Endothelial cell of umbilical vein (primary cell): ENCODE measurements around the gene SPEF2. TPM values are rescaled to one million over a fixed set of nuclear protein-coding genes. Genes with fewer than 3 reads are reported as not detected.

Experiments
- BruUV-seq: library from RNA; stranded (reverse); fragments of 400-500 nt; replicated peaks from 2 replicates; lab custom pipeline; 2021; lab: Mats Ljungman, UMichigan
- CTCF ChIA-PET: fragments of 300-600, 350-600 bp; sonication (Branson Sonifier 250); formaldehyde crosslinking; loops from one replicate; lab custom pipeline; 2021; ENCODE audit warnings: antibody characterized with exemption, inconsistent platforms; lab: Charles Lee
- POLR2A ChIA-PET: fragments of 300-600, 350-600 bp; sonication (Branson Sonifier 250); formaldehyde crosslinking; loops from one replicate; lab custom pipeline; 2021; ENCODE audit warnings: antibody characterized with exemption, inconsistent platforms; lab: Charles Lee
- DNase-seq: peaks from one replicate; pipeline ENCODE4 v3.0.0-alpha.2; 2011; ENCODE audit warnings: low read depth, low spot score
- FAIRE-seq: peaks from 2 replicates; lab custom pipeline; 2011; peaks lifted over from hg19 to GRCh38; lab: Jason Lieb, UNC
- H2AFZ ChIP-seq: 2 replicates; pipeline ENCODE4 v1.6.0; 2012; ENCODE audit warnings: low read depth, low read length, control low read depth, inconsistent platforms
- H3K27ac ChIP-seq: 2 replicates; pipeline ENCODE4 v1.5.1; 2011; ENCODE audit warnings: low read depth, mild to moderate bottlenecking, control low read depth, low read length, moderate library complexity; ENCODE audit not compliant: insufficient read depth
- H3K27me3 ChIP-seq, 2 experiments: 2 replicates each; pipeline versions ENCODE4 v1.6.0 to v1.6.1; 2011; ENCODE audit warnings: low read length in 2 of 2, mixed read lengths in 1 of 2; ENCODE audit not compliant: control insufficient read depth in 2 of 2, insufficient read depth in 2 of 2
- H3K36me3 ChIP-seq, 2 experiments: 2 replicates in 1 of 2; 3 replicates in 1 of 2; pipeline ENCODE4 v1.5.1; 2011; ENCODE audit warnings: low read length in 2 of 2, mild to moderate bottlenecking in 1 of 2, moderate library complexity in 1 of 2; ENCODE audit not compliant: control insufficient read depth in 2 of 2, insufficient read depth in 2 of 2; ENCODE audit errors: extremely low read depth in 1 of 2
- H3K4me1 ChIP-seq: 3 replicates; pipeline ENCODE4 v1.5.1; 2011; ENCODE audit warnings: mild to moderate bottlenecking, low read length; ENCODE audit not compliant: control insufficient read depth, insufficient read depth; ENCODE audit errors: extremely low read depth
- H3K4me2 ChIP-seq: 2 replicates; pipeline ENCODE4 v1.6.1; 2011; ENCODE audit warnings: low read length, control low read depth, mixed read lengths; ENCODE audit not compliant: insufficient read depth
- H3K4me3 ChIP-seq, 3 experiments: fragments of 200-600 bp in 1 of 3; sonication (generic), shearing (Covaris generic) in 1 of 3; replicated peaks in 1 of 3; 2 replicates each; pipeline ENCODE4 v1.5.1; 2011 to 2016; ENCODE audit warnings: control low read depth in 3 of 3, low read length in 3 of 3, mild to moderate bottlenecking in 2 of 3, inconsistent platforms in 1 of 3, low read depth in 1 of 3, moderate library complexity in 1 of 3; ENCODE audit not compliant: insufficient read depth in 1 of 3
- H3K79me2 ChIP-seq: 2 replicates; pipeline ENCODE4 v1.6.0; 2012; ENCODE audit warnings: low read length, inconsistent platforms; ENCODE audit not compliant: control insufficient read depth, insufficient read depth
- H3K9ac ChIP-seq: replicated peaks from 2 replicates; pipeline ENCODE3; 2011; ENCODE audit warnings: low read length, control low read depth; ENCODE audit not compliant: insufficient read depth; ENCODE audit errors: extremely low read depth
- H3K9me1 ChIP-seq: replicated peaks from 3 replicates; pipeline ENCODE4 v1.6.0; 2011; ENCODE audit warnings: mild to moderate bottlenecking, low read length; ENCODE audit not compliant: control insufficient read depth, insufficient read depth; ENCODE audit errors: extremely low read depth
- H3K9me3 ChIP-seq: replicated peaks from 2 replicates; pipeline ENCODE4 v1.5.1; 2012; ENCODE audit warnings: low read length, inconsistent platforms; ENCODE audit not compliant: control insufficient read depth, insufficient read depth
- H4K20me1 ChIP-seq: replicated peaks from 2 replicates; pipeline ENCODE3; 2011; ENCODE audit warnings: mild to moderate bottlenecking, low read length; ENCODE audit not compliant: control insufficient read depth, insufficient read depth; ENCODE audit errors: extremely low read depth
- FOS ChIP-seq: IDR thresholded peaks from 2 replicates; pipeline ENCODE4 v1.6.1; 2011; ENCODE audit warnings: mild to moderate bottlenecking, low read length, moderate library complexity, borderline replicate concordance; ENCODE audit not compliant: insufficient read depth
- JUN ChIP-seq: IDR thresholded peaks from 2 replicates; pipeline ENCODE4 v1.6.1; 2011; ENCODE audit warnings: borderline replicate concordance, low read depth; ENCODE audit not compliant: insufficient read length, insufficient read depth
- MAX ChIP-seq: IDR thresholded peaks from 2 replicates; pipeline ENCODE4 v1.6.1; 2011; ENCODE audit not compliant: insufficient read depth, insufficient read length
- MYC ChIP-seq: IDR thresholded peaks from one replicate; pipeline ENCODE4 v1.6.1; 2011; ENCODE audit warnings: mild to moderate bottlenecking, low read depth, low read length
- POLR2AphosphoS5 ChIP-seq: IDR thresholded peaks from 2 replicates; pipeline ENCODE4 v1.6.1; 2012; ENCODE audit warnings: low read depth, mild to moderate bottlenecking, control low read depth, low read length, moderate library complexity; ENCODE audit not compliant: insufficient read depth
- dilution Hi-C: fragments of 300-500 bp; cut with MboI; formaldehyde crosslinking; loops from one replicate; pipeline ENCODE4 v1.15.0; 2019; ENCODE audit warnings: low sequenced_read_pairs; ENCODE audit not compliant: extremely low pct_ligation_motif_present
- intact Hi-C: fragments of 100-400 bp; cut with micrococcal nuclease; formaldehyde crosslinking; loops from one replicate; pipeline ENCODE4 v1.10.0; 2022
- polyA plus RNA-seq, 4 experiments: library from polyadenylated mRNA; depleted of rRNA in 3 of 4; stranded (reverse) in 3 of 4; unstranded in 1 of 4; fragments of >200 nt; gene quantifications; 2 replicates each; pipeline versions ENCODE4 v1.2.1 to v1.2.3, GENCODE V29; 2011 to 2012; ENCODE audit warnings: missing spikeins in 1 of 4
- total RNA-seq: library from RNA; stranded (reverse); gene quantifications from 2 replicates; pipeline ENCODE4 v1.2.3, GENCODE V29; 2021
- TF ChIP-seq, protein P1 (sequence below), 2 donors: IDR thresholded peaks; 1 replicate in 1 of 2; 2 replicates in 1 of 2; pipeline ENCODE4 v1.5.1; 2011; ENCODE audit warnings: low read length in 2 of 2, mild to moderate bottlenecking in 2 of 2, moderate library complexity in 2 of 2, control low read depth in 1 of 2, inconsistent platforms in 1 of 2, low read depth in 1 of 2; ENCODE audit not compliant: insufficient read depth in 1 of 2; ENCODE audit errors: extremely low read depth in 1 of 2

The SPEF2 gene
- total and polyA plus RNA-seq, 2 donors (not counting 3 experiments of a cell fraction or from before 2014, with no cell fraction given), result 0.28 to 0.73 TPM

DNA sequence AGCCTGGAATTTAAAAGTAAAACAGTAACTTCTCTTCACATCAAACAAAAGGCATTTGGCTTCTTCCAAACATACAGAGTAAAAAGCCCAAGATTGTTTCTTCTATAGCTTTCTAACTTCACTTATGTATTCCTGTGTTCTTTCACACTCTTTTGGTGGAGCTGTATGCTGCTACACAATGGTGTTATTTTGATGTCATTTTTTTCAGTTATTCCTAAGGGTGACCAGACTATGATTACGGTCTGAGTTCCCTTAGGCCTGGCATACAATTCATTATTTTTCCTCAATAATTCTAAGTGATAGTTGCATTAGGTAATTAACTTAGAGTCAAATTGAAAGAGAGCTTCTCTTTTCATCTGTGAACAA lies 172.8 kb downstream of the SPEF2 start:
- POLR2A ChIA-PET, result no interaction called here
- DNase-seq (no peak), FAIRE-seq (no peak)
- CTCF ChIA-PET, result interaction anchor here (0.5 to 2.9 kb wide), 6 partner anchors 9 to 135 kb away, joined by 3 to 12 read pairs (median 4); no protein-coding TSS in a partner anchor
- Histone ChIP-seq H3K4me2 (no peak overlapping the region), H3K9me1 (no peaks in the 10 kb centered on the region), H3K27ac (no peak overlapping the region), H3K79me2 (no peaks in the 10 kb centered on the region), H3K4me3 (no peak overlapping the region), H3K36me3 (no peaks in the 10 kb centered on the region), H3K4me1 (peaks cover 11% of the 10 kb centered on the region), H3K9ac (no peak overlapping the region), H3K27me3 (no peaks in the 10 kb centered on the region), H3K9me3 (no peaks in the 10 kb centered on the region), H4K20me1 (no peaks in the 10 kb centered on the region), H2AFZ (no peak overlapping the region)
- intact Hi-C loops (no loop called here), dilution Hi-C loops (no loop called here)
- BruUV-seq, result no TSS peak
- TF ChIP-seq MAX, result no peak

GRCh38 chr5:35794328-35794619 lies 176.6 kb downstream of the SPEF2 start:
- intact Hi-C loops (no loop called here), dilution Hi-C loops (no loop called here)
- Histone ChIP-seq H4K20me1 (no peaks in the 10 kb centered on the region), H3K4me2 (no peak overlapping the region), H3K9me3 (no peaks in the 10 kb centered on the region), H3K4me3 (no peak overlapping the region), H3K9me1 (no peaks in the 10 kb centered on the region), H3K79me2 (no peaks in the 10 kb centered on the region), H3K27me3 (no peaks in the 10 kb centered on the region), H3K36me3 (no peaks in the 10 kb centered on the region), H3K27ac (no peak overlapping the region), H2AFZ (no peak overlapping the region), H3K9ac (no peak overlapping the region), H3K4me1 (peaks cover 1% of the 10 kb centered on the region)
- DNase-seq (no peak), FAIRE-seq (no peak)
- ChIA-PET CTCF (interaction anchor here (1.1 to 2.2 kb wide), 3 partner anchors 17 to 791 kb away, joined by 4 to 7 read pairs (median 5); no protein-coding TSS in a partner anchor), POLR2A (no interaction called here)
- no peak for TF ChIP-seq POLR2AphosphoS5
- TF ChIP-seq JUN, result no peak
- no peak for TF ChIP-seq FOS
- no peak for TF ChIP-seq MAX
- TF ChIP-seq MYC, result no peak
- TF ChIP-seq, protein P1, sequence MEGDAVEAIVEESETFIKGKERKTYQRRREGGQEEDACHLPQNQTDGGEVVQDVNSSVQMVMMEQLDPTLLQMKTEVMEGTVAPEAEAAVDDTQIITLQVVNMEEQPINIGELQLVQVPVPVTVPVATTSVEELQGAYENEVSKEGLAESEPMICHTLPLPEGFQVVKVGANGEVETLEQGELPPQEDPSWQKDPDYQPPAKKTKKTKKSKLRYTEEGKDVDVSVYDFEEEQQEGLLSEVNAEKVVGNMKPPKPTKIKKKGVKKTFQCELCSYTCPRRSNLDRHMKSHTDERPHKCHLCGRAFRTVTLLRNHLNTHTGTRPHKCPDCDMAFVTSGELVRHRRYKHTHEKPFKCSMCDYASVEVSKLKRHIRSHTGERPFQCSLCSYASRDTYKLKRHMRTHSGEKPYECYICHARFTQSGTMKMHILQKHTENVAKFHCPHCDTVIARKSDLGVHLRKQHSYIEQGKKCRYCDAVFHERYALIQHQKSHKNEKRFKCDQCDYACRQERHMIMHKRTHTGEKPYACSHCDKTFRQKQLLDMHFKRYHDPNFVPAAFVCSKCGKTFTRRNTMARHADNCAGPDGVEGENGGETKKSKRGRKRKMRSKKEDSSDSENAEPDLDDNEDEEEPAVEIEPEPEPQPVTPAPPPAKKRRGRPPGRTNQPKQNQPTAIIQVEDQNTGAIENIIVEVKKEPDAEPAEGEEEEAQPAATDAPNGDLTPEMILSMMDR (IDR thresholded peaks at IDR 0.05; ENCODE audit: extremely low read depth in 1 of 2, insufficient read depth in 1 of 2, low read depth in 1 of 2, low read length in 2 of 2), result no peak
- no TSS peak for BruUV-seq
